GM21447 (cell line): ENCODE data around the gene COBLL1.

ENCODE experiments used
- ATAC-seq: cut with Tn5 transposase; IDR thresholded peaks from one replicate; pipeline ENCODE4 v1.9.1; 2021; ENCODE audit not compliant: unreplicated experiment

Gene COBLL1

GRCh38 chr2:164789968-164790367 is 51.7 kb downstream of the COBLL1 start:
- ATAC-seq = no peak

- no peak for ATAC-seq
Measured at GRCh38 chr2:164786787-164787186, 54.8 kb downstream of the COBLL1 start.

GRCh38 chr2:164785457-164785856 is 56.2 kb downstream of the COBLL1 start:
- ATAC-seq = no peak

GRCh38 chr2:164784376-164784775 is 57.2 kb downstream of the COBLL1 start:
- ATAC-seq = no peak

- ATAC-seq = no peak
Measured at GRCh38 chr2:164782323-164782722, 59.3 kb downstream of the COBLL1 start.

GRCh38 chr2:164781394-164781793 is 60.2 kb downstream of the COBLL1 start:
- no peak for ATAC-seq

GRCh38 chr2:164780611-164781178 is 60.9 kb downstream of the COBLL1 start:
- no peak for ATAC-seq

GRCh38 chr2:164779383-164780057 is 62.1 kb downstream of the COBLL1 start:
- ATAC-seq = no peak

- ATAC-seq = no peak
Measured at GRCh38 chr2:164778723-164779122, 62.9 kb downstream of the COBLL1 start.

GRCh38 chr2:164777847-164778461 is 63.7 kb downstream of the COBLL1 start:
- ATAC-seq = no peak

GRCh38 chr2:164773635-164774034 is 68.0 kb downstream of the COBLL1 start:
- no peak for ATAC-seq

- ATAC-seq = no peak
Measured at GRCh38 chr2:164773091-164773490, 68.5 kb downstream of the COBLL1 start.

GRCh38 chr2:164771897-164772296 is 69.7 kb downstream of the COBLL1 start:
- ATAC-seq = no peak

- no peak for ATAC-seq
Measured at GRCh38 chr2:164770421-164770916, 71.2 kb downstream of the COBLL1 start.

GRCh38 chr2:164766954-164767320 is 74.7 kb downstream of the COBLL1 start:
- no peak for ATAC-seq

- no peak for ATAC-seq
Measured at GRCh38 chr2:164766216-164766953, 75.2 kb downstream of the COBLL1 start.

- ATAC-seq = no peak
Measured at GRCh38 chr2:164764996-164765395, 76.6 kb downstream of the COBLL1 start.

- no peak for ATAC-seq
Measured at GRCh38 chr2:164764474-164764873, 77.1 kb downstream of the COBLL1 start.

GRCh38 chr2:164763431-164763830 is 78.2 kb downstream of the COBLL1 start:
- ATAC-seq = no peak

GRCh38 chr2:164761737-164762460 is 79.7 kb downstream of the COBLL1 start:
- ATAC-seq = no peak

GRCh38 chr2:164761201-164761600 is 80.4 kb downstream of the COBLL1 start:
- peak; percentile 100 for ATAC-seq
